HG03095 (cell line): ENCODE measurements around the gene TMEM135.

Source experiments
- ATAC-seq: cut with Tn5 transposase; IDR thresholded peaks from one replicate; pipeline ENCODE4 v1.9.1; 2021; ENCODE audit warnings: moderate library complexity; ENCODE audit not compliant: unreplicated experiment

Gene TMEM135

DNA sequence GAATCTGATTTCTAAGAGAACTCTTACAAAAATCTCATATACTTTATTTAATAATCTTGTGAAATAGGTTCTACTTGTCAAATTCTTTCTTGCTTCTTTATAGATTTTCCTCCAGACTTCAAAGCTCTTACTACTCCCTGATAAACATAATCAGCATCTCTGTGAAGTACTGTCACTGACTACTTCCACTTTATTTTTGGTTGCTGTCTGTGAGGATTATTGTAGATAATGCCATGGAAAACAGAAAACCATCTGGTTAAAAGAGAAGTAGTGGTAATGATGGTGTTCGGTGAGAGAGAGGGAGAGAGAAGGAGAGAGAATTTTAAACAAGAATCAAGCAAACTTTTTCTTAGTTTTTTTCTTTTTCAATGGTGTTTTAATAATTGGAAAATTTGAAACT lies 152.3 kb downstream of the TMEM135 start:
- no peak for ATAC-seq

DNA sequence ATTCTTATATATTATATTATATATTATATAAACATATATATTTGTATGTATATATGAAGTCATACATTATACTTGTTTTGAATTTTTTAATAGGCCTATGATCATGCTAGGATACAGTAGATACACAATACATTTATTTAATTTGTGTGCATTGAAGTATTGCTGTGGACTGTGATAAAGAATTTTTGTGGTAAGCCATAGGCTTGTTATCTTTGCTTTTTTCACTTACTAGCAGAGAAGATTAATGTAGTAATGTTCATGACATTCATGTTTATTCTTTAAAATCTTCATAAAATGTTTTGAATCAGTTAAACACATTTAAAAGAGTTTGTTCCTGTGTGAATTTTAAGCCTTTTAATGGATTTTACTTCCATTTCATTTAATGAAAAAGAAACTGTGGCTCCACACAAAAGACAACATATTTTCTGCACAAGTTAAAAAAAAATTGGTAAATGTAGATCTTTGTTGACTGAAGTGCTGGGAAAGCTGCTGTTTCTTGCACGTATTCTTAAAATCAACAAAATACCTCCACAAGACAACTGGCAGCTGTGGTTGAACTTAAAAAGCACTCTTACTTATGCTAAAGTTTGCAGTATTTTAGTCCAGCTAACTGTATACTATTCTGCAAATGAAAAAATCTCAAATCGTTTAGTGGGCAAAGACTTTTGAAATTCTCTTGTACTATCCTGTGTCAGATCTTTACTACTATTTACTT lies 156.2 kb downstream of the TMEM135 start:
- ATAC-seq = no peak

DNA sequence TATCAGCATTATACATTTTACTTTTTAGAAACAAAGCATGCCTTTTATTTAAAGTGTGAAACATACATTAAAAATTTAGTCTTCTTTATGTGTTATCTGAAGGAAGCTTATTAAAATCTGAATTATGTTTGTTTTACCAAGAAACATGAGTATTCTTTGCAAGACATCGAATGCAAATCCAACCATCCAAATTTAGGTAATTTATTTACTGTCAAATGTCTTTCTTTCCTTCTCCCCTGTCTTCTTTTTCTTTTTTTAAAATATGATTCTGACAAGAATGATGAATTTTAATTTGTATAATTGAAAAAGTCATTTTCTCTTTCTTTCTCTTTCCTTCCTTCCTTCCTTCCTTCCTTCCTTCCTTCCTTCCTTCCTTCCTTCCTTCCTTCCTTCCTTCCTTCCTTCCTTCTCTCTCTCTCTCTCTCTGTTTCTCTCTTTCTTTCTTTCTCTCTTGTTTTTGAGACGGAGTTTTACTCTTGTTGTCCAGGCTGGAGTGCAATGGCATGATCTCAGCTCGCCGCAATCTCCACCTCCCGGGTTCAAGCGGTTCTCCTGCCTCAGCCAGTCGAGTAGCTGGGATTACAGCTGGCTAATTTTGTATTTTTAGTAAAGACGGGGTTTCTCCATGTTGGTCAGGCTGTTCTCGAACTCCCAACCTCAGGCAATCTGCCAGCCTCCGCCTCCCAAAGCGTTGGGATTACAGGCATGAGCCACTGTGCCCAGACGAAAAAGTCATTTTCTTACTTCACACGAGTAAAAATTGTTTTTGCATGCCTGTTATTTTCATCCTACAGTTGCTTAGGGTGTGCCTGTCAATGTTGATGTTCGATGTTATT lies 157.5 kb downstream of the TMEM135 start:
- ATAC-seq = no peak

GRCh38 chr11:87198266-87198881 lies 160.6 kb downstream of the TMEM135 start:
- no peak for ATAC-seq

- no peak for ATAC-seq
These were observed 163.6 kb downstream of the TMEM135 start for GRCh38 chr11:87201376-87201775.

DNA sequence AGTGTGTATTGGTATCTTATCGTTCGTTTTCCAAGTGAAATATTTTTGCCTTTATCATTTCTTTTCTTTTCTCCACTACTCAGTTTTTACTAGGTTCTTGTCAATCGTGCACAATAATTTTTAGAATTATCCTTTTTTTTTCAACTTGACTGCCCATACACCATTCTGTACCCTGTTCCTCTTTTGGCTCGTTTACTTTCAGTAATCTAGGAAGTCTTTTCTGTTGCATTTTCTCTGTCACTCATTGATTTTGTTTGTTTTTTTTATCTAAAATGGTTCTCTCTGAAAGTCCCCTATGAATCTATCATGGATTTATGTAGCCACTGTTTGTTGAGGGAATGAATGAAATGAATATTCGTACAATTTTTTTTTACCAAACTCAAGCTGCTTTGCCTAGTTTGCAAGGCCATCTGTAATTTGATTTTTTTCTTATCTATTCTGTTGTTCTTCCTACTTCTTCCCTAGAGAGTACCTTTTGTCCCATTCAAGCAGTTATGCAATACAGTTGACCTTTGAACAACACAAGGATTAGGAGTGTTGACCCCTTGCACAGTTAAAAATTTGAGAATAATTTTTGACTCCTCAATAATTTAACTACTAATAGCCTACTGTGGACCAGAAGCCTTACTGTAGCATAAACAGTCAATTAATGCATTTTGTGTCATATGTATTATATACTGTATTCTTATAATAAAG lies 166.3 kb downstream of the TMEM135 start:
- no peak for ATAC-seq

DNA sequence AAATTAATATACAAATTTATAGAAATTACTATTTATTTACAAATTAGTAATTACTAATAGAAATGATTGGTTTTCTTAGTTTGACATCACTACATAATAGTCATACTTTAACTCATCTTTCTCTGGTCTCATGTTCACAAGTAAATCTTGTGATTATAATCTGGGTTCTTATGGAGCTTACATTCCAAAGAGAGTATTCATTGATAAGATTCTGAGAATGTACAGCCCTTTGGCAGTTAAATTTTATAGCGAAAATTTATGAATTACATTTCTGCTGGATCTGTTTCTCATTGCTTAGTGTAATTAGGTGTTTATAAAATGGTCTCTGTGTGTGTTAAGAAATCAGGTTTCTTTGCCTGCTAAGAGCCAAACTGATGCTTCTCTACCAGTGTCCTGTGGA lies 175.2 kb downstream of the TMEM135 start:
- ATAC-seq = no peak

DNA sequence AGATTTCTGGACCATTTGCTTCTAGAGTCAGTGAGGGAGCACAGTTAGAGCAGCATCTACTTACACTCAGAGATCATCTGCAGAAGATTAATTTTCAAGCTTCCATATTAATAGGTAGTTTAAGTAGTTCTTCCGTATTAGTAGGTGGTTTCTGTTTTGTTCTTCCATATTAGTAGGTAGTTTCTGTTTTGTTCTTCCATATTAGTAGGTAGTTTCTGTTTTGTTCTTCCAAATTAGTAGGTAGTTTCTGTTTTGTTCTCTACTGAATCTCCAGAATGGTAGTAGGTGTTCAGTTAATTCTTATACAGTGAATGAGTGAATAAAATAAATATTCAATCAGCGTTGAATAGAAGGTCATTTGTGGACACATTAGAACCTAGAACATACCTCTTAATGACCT lies 175.7 kb downstream of the TMEM135 start:
- ATAC-seq = no peak

- ATAC-seq = no peak
These were observed 177.5 kb downstream of the TMEM135 start for GRCh38 chr11:87215236-87215635.

DNA sequence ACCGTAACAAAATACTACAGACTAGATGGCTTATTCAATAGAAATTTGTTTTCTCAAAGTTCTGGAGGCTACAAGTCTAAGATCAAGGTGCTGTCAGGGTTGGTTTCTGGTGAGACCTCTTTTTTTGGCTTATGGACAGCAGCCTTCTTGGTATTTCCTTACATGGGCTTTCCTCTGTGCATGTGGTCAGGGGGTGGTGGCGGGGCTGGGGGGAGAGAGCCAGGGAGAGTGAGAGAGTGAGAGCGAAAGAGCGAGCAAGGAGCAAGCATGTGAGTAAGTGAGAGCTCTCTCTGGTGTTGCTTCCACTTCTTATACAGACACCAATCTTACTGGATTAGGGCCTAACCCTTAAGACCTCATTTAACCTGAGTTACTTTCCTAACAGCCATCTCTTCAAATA lies 181.5 kb downstream of the TMEM135 start:
- ATAC-seq = no peak

GRCh38 chr11:87223816-87224215 lies 186.1 kb downstream of the TMEM135 start:
- no peak for ATAC-seq

DNA sequence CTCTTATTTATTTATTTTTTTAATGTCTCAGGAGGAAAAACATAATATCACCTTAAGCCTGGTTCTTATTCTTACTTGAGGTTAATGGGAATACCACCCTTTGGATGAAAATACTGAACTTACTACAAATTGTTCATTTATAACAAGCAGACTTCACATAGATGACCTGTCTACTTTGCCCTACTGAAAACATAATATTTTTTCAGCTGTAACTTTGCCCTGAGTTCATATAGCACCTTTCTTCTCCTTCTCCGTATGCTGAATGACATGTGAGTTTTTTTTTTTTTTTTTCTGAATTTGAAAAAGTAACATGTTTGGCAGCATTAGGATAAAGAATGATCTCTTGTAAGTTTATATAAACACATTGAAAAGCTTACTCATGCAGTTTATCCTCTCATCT lies 186.8 kb downstream of the TMEM135 start:
- no peak for ATAC-seq

- no peak for ATAC-seq
These were observed 191.1 kb downstream of the TMEM135 start for GRCh38 chr11:87228820-87229219.

DNA sequence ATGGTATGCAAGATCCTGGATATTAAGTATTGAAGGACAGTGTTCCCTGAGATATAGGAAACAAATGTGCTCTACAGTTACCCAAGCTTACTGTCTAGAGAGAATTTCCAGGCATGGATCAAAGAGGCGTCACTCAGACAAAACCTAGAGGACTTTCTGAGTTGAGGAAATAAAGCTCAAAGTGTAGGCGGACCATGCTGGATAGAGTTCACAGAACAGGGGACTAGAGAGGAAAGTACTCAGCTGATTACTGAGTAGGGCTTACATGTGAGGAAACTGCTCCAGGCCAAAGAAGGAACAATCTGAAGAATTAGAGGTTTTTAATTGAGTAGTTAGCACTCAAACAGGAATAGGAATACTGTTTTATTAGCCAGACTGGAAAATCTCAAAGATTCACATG lies 193.3 kb downstream of the TMEM135 start:
- no peak for ATAC-seq

- ATAC-seq = no peak
These were observed 194.6 kb downstream of the TMEM135 start for GRCh38 chr11:87232320-87232719.

- ATAC-seq = no peak
These were observed 197.6 kb downstream of the TMEM135 start for GRCh38 chr11:87235366-87235765.

- no peak for ATAC-seq
These were observed 198.6 kb downstream of the TMEM135 start for GRCh38 chr11:87236368-87236767.

GRCh38 chr11:87239001-87239400 lies 201.3 kb downstream of the TMEM135 start:
- ATAC-seq = no peak

GRCh38 chr11:87239531-87239930 lies 201.8 kb downstream of the TMEM135 start:
- ATAC-seq = no peak

DNA sequence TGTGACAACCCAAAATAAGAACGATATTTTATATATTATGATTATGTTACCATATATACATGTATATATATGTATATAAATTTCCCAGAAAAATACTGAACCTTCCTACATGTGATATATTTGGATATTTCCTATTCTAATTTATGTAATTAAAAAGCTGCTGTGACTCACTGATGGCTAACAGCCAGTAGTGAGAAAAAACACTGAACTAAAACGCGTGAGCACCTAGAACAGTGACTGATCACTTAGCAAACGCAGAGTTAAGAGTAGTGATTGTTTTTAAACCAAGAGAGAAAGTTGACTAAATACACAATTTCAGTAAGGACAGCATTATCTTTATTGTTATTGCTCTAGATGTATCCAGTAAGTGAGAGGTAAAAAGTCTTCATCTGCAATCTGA lies 213.8 kb downstream of the TMEM135 start:
- ATAC-seq = no peak

DNA sequence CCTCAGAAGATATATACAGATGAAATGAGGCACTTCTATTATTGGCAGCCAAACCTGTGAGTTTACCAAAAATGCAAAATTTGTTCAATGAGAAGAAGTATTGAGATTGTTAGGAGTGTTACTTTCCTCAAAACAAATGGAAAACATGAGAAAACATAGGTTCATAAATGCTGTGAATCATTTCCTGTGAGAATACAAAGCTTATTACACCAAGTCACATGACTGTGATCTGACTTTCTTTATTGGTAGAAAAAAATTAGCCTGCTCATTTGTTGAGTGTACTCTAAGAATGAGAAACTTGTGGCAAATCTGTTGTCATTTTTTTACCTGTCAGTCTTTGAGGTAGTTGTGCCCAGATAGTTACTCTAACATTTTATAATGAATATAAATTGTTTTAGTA lies 215.1 kb downstream of the TMEM135 start:
- ATAC-seq = no peak
